ENCODE data around the gene RHOD.

The RHOD gene

DNA sequence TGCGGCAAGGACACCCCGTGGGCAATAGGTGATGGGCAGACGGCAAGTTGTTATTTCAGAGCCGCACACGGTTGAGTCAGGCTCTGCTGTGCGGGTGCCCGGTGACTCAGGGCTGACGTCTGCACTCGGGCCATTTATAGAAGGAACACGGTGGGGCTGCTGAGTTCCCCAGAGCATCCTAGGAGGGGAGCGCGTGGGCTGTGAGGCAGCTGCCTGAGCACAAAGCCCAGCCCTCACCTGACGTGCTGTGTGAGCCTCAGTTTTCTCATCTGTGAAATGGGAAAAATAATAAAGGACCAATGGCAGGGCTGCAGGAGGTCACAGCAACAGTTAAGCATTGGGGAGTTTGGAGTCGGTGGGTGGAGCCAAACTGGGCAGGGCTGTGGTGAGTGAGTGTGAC lies 11.3 kb upstream of the RHOD start:
- peaks cover 13% of the 10 kb centered on the region for H3K4me1 ChIP-seq (ENCODE audit: low read length)
- H3K9me3 ChIP-seq (replicated peaks; ENCODE audit: insufficient read depth, low read length), result no peaks in the 10 kb centered on the region
- no peak overlapping the region for H3K4me3 ChIP-seq (ENCODE audit: low read length)
- H3K36me3 ChIP-seq (replicated peaks; ENCODE audit: insufficient read depth, low read length), result no peaks in the 10 kb centered on the region
- no peak for DNase-seq
- H3K4me2 ChIP-seq (ENCODE audit: low read depth, low read length), result no peak overlapping the region
- H3F3A ChIP-seq (ENCODE audit: insufficient read depth, low read length), result peaks cover 8% of the 10 kb centered on the region; the same call in 1 of the 2 replicates
- H3K27ac ChIP-seq (ENCODE audit: low read length), result no peak overlapping the region
- no peaks in the 10 kb centered on the region for H3K79me2 ChIP-seq (ENCODE audit: low read length)
- peaks cover 24% of the 10 kb centered on the region; the same call in 1 of the 2 replicates for H3K27me3 ChIP-seq (replicated peaks; ENCODE audit: insufficient read depth, low read length)
- H3K9ac ChIP-seq (ENCODE audit: low read length), result no peak overlapping the region
- no peaks in the 10 kb centered on the region for H4K20me1 ChIP-seq (ENCODE audit: insufficient read depth, low read length)
- H2AFZ ChIP-seq (ENCODE audit: low read length), result no peak overlapping the region
- H3K9me2 ChIP-seq (replicated peaks; ENCODE audit: insufficient read depth, low read length), result no peaks in the 10 kb centered on the region
- TF ChIP-seq EZH2 (optimal IDR thresholded peaks at IDR 0.05; ENCODE audit: low read depth, low read length), result no peak
- TF ChIP-seq, protein P1, sequence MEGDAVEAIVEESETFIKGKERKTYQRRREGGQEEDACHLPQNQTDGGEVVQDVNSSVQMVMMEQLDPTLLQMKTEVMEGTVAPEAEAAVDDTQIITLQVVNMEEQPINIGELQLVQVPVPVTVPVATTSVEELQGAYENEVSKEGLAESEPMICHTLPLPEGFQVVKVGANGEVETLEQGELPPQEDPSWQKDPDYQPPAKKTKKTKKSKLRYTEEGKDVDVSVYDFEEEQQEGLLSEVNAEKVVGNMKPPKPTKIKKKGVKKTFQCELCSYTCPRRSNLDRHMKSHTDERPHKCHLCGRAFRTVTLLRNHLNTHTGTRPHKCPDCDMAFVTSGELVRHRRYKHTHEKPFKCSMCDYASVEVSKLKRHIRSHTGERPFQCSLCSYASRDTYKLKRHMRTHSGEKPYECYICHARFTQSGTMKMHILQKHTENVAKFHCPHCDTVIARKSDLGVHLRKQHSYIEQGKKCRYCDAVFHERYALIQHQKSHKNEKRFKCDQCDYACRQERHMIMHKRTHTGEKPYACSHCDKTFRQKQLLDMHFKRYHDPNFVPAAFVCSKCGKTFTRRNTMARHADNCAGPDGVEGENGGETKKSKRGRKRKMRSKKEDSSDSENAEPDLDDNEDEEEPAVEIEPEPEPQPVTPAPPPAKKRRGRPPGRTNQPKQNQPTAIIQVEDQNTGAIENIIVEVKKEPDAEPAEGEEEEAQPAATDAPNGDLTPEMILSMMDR (IDR thresholded peaks at IDR 0.05; ENCODE audit: low read length), result no peak
- TF ChIP-seq EZH2phosphoT487 (IDR thresholded peaks at IDR 0.05; ENCODE audit: low read length), result no peak

DNA sequence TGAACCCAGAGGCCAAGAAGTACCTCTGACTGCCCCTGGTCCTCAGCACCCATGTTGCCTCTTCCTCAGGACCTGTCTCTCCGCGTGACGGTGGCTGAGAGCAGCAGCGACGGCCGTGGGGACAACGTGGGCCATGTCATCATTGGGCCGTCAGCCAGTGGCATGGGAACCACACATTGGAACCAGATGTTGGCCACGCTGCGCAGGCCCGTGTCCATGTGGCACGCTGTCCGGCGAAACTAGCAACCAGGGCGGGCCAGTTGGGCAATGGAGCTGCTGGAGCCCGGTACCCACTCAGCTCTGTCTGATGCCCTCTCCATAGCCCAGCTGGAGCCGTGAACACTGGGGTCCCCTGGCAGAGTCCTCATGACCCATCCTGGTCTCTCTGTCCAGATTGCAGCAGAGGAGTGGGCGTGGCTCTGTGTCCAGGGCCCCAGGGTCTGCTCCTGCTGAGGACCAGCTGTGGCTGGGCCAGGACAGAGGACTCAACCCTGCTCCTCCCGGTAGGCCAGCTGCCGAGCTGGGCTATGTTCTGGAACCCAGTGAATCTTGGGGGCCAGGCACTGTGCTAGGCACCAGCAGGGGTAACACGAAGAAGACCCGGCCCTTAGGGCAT lies 8.0 kb upstream of the RHOD start:
- H3K9ac ChIP-seq (ENCODE audit: low read length), result no peak overlapping the region
- TF ChIP-seq, protein P1 (IDR thresholded peaks at IDR 0.05; ENCODE audit: low read length), result no peak
- no peak for TF ChIP-seq EZH2phosphoT487 (IDR thresholded peaks at IDR 0.05; ENCODE audit: low read length)
- TF ChIP-seq EZH2 (optimal IDR thresholded peaks at IDR 0.05; ENCODE audit: low read depth, low read length), result no peak

DNA sequence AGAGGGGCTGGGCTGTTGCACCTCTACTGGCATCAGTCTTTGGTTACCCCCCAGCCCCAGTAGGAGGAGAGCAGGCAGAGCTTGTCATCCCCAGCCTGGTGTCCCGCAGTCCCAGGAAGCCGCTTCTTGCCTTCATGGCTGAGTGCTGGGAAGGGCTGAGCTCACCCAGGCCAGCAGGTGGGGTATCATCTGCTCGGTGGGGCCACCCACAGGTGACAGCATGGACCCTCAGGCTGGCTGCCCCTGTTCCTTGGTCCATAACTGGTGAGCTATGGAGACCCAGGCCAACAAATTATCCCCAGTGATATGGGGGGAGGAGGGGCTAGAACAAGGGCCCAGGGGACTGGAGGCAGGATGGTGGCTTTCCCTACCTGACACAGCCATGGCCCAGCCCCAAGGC lies 6.5 kb upstream of the RHOD start:
- no peaks in the 10 kb centered on the region for H3K27me3 ChIP-seq (replicated peaks; ENCODE audit: insufficient read depth, low read length)
- no peak overlapping the region for H3K9ac ChIP-seq (ENCODE audit: low read length)
- H3F3A ChIP-seq (ENCODE audit: insufficient read depth, low read length), result peaks cover 13% of the 10 kb centered on the region; the same call in 1 of the 2 replicates
- peaks cover 26% of the 10 kb centered on the region for H3K4me1 ChIP-seq (ENCODE audit: low read length)
- H3K9me3 ChIP-seq (replicated peaks; ENCODE audit: insufficient read depth, low read length), result no peaks in the 10 kb centered on the region
- H3K27ac ChIP-seq (ENCODE audit: low read length), result no peak overlapping the region
- no peaks in the 10 kb centered on the region for H4K20me1 ChIP-seq (ENCODE audit: insufficient read depth, low read length)
- no peaks in the 10 kb centered on the region for H3K9me2 ChIP-seq (replicated peaks; ENCODE audit: insufficient read depth, low read length)
- TF ChIP-seq EZH2 (optimal IDR thresholded peaks at IDR 0.05; ENCODE audit: low read depth, low read length) (no peak), EZH2phosphoT487 (IDR thresholded peaks at IDR 0.05; ENCODE audit: low read length) (no peak)
- TF ChIP-seq, protein P1 (IDR thresholded peaks at IDR 0.05; ENCODE audit: low read length), result no peak; the same call in 1 of the 2 replicates
- DNase-seq, result no peak
- H3K4me3 ChIP-seq (ENCODE audit: low read length), result no peak overlapping the region
- no peaks in the 10 kb centered on the region for H3K79me2 ChIP-seq (ENCODE audit: low read length)
- no peaks in the 10 kb centered on the region for H3K36me3 ChIP-seq (replicated peaks; ENCODE audit: insufficient read depth, low read length)
- H3K4me2 ChIP-seq (ENCODE audit: low read depth, low read length), result no peak overlapping the region
- H2AFZ ChIP-seq (ENCODE audit: low read length), result no peak overlapping the region

More for the DNA sequence above, 8.0 kb upstream of the RHOD start:
- H3K9me3 ChIP-seq (replicated peaks; ENCODE audit: insufficient read depth, low read length), result no peaks in the 10 kb centered on the region
- no peak overlapping the region for H3K4me3 ChIP-seq (ENCODE audit: low read length)
- no peaks in the 10 kb centered on the region for H3K36me3 ChIP-seq (replicated peaks; ENCODE audit: insufficient read depth, low read length)
- no peak overlapping the region for H3K4me2 ChIP-seq (ENCODE audit: low read depth, low read length)
- no peaks in the 10 kb centered on the region for H3K79me2 ChIP-seq (ENCODE audit: low read length)
- no peaks in the 10 kb centered on the region for H3K9me2 ChIP-seq (replicated peaks; ENCODE audit: insufficient read depth, low read length)
- no peaks in the 10 kb centered on the region for H4K20me1 ChIP-seq (ENCODE audit: insufficient read depth, low read length)
- H3K27ac ChIP-seq (ENCODE audit: low read length), result no peak overlapping the region
- H3K27me3 ChIP-seq (replicated peaks; ENCODE audit: insufficient read depth, low read length), result peaks cover 5% of the 10 kb centered on the region; the same call in 1 of the 2 replicates
- H2AFZ ChIP-seq (ENCODE audit: low read length), result no peak overlapping the region
- peaks cover 8% of the 10 kb centered on the region; the same call in 1 of the 2 replicates for H3F3A ChIP-seq (ENCODE audit: insufficient read depth, low read length)
- DNase-seq, result no peak
- peaks cover 13% of the 10 kb centered on the region for H3K4me1 ChIP-seq (ENCODE audit: low read length)
